Fibroblast of upper back skin (primary cell): Measurements from ENCODE around the gene RAB38.

Source experiments
- DNase-seq: peaks from one replicate; pipeline ENCODE4 v3.0.0-alpha.2; 2013

RAB38 gene

DNA sequence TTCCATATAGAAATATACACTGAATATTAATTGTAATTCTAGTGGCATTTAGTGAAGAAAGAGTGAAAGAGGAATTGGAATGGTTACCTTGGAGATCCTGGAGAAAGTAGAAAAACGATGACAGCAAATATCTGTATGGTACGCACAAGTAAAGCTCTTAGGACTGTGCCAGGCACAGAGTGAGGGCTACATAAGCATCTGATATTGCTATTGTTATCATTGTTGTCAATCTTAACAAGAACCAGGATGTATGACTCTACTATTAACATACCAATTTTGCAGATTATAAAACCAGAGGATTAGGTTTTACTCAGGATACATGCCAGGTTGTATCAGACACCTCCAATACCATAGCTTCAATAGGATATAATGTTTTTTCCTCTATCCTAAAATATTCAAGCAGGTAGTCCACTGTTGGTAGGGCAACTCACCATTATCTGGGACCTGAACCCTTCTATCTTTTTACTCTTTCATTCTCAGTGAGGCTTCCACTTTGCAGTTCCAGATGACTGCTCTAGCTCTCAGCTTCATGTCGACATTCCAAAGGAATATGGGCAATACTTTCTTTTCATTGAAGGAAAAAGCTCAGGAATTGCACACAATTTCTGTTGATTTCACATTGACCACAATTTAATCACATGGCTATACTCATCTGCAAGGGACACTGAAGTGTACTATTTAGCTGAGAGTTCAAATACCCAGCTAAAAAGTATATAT is 73.2 kb downstream of the RAB38 start:
- peak; percentile 3 for DNase-seq

DNA sequence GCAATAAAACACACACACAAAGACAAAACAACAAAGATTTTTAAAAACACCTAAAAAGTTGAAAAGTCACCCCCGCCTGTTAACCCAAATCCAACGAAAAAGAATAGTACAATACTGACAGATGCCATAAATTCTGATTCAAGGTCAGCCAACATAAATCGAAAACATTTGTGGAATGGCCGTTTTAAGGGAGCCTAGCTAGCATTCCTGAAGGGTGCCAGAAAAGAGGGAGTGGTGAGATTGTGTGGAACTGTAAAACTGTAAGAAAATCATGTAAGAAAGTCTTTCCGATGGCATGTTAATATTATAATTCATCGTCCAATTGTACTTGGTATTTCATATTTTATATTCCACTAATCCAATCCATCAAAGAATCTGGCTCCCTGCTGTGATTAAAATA is 75.1 kb downstream of the RAB38 start:
- DNase-seq = peak; percentile 29

DNA sequence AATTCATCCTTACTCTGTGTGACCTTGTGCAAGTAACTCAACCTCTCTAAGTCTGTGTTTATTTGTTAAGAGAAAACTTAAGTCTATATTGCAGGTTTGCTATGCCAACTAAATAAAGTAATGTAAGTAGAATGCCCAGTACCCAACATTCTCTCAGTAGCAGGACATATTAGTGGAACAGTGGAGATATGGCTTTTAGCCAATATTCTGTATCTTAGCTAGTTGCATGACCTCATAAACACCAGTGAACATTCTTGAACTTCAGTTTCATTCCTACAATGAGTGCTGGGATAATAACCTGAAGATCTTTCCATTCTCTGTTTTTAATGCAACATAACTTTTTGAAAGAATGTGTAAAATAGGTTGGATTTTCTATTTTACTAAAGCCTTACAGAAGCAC is 77.0 kb downstream of the RAB38 start:
- no peak for DNase-seq

DNA sequence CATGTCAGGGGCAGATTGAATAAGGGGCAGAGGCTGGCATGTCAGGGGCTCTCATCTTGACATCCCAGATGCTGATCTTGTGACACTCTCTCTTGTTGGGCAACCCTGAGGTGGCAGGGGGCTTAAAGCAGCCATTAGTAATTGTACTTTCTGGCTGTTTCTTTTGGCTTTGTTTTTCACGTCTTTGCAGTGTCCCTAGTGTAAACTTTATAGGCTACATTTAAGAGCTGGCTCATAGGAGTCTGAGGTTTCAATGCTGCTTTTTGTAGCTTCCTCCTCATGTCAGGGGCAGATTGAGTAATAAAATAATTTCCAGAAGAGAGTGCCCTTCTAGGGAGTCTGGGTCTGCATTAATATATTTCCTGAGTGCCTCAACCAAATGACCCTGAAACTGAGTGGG is 86.1 kb downstream of the RAB38 start:
- DNase-seq = no peak

DNA sequence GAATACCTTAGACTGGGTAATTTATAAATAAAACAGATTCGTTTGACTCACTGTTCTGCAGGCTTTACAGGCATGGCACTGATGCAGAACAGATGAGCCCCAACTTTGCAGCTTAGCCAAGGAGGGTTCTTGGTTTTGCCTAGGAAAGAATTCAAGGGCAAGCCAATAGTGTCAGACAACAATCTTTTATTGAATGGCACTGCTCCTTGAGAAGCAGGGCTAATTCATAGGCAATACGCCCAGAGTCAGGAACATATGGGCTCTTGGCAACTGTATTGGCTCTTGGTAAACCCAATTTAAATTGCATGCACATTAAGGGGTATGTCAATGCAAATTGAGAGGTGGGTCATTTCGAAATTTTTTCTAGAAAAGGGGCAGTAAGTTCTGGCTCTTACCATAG is 87.9 kb downstream of the RAB38 start:
- no peak for DNase-seq

DNA sequence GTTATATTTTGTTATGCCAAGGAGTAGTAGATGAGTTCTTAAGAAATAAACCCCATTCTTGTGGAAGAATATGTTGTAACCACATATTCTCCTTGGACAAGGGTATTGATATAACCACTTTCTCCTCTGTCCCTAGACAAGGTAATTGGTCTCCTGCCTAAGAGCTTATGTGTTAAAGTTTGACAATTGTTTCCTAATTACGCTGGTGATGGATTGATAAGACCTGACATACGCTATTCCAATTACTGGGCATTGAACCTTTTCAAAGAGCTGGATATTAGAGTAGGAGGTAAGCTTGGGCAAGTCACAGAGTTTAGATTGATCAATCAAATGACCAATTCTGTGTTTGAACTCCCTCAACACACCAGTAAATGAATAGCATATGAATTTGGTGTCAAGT is 88.9 kb downstream of the RAB38 start:
- DNase-seq = no peak

DNA sequence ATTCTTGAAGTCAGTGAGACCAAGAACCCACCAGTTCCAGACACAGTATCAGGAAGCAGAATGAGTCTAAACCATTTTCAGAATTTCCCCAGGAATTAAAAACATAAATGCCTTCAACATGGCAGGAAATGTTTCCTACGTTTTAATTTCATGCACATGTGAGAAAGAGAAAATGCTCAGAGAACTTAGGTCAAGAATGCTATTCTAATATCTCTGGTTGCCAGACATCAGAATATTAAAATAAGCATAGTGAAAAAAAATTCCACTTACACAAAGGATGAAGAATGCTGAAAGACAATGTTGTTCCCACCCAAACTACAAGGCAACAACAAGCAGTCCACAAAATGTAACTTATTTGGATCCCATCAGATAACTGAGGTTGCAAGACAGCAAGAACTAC is 104.8 kb downstream of the RAB38 start:
- no peak for DNase-seq

DNA sequence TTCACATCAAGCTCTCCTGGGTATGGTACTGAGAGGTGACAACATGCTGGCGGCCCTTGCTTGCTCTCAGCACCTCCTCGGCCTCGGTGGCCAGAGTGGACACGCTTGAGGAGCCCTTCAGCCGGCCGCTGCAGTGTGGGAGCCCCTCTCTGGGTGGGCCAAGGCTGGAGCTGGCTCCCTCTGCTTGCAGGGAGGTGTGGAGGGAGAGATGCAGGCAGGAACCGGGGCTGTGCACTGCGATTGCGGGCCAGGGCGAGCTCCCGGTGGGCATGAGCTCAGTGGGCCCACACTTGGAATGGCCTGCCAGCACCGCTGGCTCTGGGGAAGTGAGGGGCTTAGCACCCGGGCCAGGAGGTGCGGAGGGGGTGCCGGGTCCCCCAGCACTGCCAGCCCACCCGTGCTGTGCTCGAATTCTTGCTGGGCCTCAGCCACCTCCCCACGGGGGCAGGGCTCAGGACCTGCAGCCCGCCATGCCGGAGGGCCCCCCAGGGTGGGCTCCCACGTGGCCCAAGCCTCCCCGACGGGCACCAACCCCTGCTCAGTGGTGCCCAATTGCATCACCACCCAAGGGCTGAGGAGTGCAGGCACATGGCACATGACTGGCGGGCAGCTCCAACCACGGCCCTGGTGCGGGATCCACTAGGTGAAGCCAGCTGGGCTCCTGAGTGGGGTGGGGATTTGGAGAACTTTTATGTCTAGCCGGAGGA is 106.2 kb downstream of the RAB38 start:
- no peak for DNase-seq

DNA sequence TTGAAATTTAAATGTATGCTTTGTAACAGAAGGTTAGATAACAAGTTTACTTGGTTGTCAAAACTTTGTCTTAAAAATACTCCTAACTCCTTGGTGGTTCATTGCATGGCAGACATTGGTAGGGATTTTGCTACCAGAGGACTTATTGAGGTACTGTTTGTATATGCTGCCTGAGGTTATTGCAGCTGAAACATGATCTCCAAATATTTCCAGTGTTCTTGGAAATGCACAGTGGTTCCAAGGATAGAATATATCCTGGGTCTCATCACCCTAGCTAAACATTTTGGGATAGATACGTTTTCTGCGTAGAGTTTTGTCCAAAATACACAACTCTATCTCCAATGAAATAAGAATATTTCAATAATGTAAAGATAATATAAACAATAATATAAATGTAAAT is 109.2 kb downstream of the RAB38 start:
- DNase-seq = no peak

DNA sequence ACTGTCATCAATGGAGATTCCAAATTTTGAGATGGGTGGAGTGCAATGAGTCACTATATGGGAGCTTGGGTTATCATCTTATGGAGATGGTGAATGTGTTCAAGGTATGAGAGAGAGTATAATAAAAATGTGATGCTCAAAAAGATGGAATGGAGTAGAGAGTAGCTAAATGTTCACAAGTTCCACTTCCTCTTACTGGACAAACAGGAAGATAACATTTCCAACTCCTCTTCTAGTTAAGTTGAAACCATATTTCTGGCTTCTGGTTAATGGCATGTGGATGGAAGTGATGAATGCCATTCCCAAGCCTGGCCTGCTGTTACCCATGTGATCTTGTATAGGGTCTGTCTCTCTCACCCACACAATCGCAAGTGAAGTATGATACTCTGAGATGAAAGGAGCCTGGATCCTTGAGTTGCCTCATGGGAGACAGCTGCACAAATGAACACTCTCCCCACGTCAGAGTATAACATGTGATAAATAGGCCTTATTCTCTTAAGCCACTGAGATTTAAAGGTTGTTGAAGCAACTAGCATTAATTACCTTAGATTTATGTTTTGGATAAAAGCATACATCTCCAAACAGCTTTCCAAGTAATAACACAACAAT is 111.0 kb downstream of the RAB38 start:
- no peak for DNase-seq
